ENCODE results near the gene MYH7.

DNA sequence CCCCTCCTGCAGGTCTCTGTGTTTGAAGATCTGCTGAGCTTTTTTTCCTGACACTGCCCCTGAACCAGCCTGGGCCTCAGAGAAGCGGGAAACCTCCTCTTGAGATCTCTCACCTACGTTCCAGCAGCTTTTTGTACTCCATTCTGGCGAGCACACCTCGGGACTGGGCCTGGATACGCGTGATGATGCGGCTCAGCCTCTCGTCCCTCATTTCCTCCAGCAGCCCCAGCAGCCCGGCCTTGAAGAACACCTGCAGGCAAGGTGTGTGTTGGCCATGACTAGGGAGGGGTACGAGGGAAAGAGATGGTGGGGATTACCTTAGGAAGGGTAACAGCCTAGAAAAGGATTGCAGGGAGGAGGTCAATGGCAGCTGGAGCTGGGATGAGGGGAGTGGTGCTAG lies 10.3 kb downstream of the MYH7 start:
- TF ChIP-seq, protein P1, sequence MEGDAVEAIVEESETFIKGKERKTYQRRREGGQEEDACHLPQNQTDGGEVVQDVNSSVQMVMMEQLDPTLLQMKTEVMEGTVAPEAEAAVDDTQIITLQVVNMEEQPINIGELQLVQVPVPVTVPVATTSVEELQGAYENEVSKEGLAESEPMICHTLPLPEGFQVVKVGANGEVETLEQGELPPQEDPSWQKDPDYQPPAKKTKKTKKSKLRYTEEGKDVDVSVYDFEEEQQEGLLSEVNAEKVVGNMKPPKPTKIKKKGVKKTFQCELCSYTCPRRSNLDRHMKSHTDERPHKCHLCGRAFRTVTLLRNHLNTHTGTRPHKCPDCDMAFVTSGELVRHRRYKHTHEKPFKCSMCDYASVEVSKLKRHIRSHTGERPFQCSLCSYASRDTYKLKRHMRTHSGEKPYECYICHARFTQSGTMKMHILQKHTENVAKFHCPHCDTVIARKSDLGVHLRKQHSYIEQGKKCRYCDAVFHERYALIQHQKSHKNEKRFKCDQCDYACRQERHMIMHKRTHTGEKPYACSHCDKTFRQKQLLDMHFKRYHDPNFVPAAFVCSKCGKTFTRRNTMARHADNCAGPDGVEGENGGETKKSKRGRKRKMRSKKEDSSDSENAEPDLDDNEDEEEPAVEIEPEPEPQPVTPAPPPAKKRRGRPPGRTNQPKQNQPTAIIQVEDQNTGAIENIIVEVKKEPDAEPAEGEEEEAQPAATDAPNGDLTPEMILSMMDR (optimal IDR thresholded peaks at IDR 0.05 in 1 of 3, IDR thresholded peaks at IDR 0.05 in 1 of 3, conservative IDR thresholded peaks at IDR 0.05 in 1 of 3; ENCODE audit: extremely low read depth in 1 of 3, insufficient read depth in 2 of 3, low read length in 3 of 3): no peak
- no peak for TF ChIP-seq EZH2 (IDR thresholded peaks at IDR 0.05; ENCODE audit: low read length)
